A673 (cell line): ENCODE data around the gene UHRF1.

Source experiments
- CTCF ChIP-seq: fragments of 300-800, 200-600 bp; sonication (generic); conservative IDR thresholded peaks from 2 replicates; pipeline ENCODE4 v1.5.1; 2017; ENCODE audit warnings: low read depth, mild to moderate bottlenecking, antibody characterized with exemption, low read length, moderate library complexity, mixed read lengths
- EZH2 ChIP-seq: fragments of 200-600 bp; sonication (generic); IDR thresholded peaks from 2 replicates; pipeline ENCODE4 v1.6.1; 2017; ENCODE audit warnings: borderline replicate concordance, low read depth, mild to moderate bottlenecking, mixed read lengths, antibody characterized with exemption, low read length; ENCODE audit not compliant: poor library complexity, severe bottlenecking

GRCh38 chr19:4996701-4997100, 87.4 kb downstream of the UHRF1 start:
- TF ChIP-seq CTCF (no peak), EZH2 (no peak)
